HG03439 (cell line): ENCODE results near the gene SDC4.
A peak's percentile ranks its signal among the peaks of the same experiment; 100 is the strongest.

Source experiments
- ATAC-seq: cut with Tn5 transposase; IDR thresholded peaks from one replicate; pipeline ENCODE4 v1.9.1; 2021; ENCODE audit warnings: mild to moderate bottlenecking, moderate library complexity; ENCODE audit not compliant: unreplicated experiment

SDC4 gene, protein sequence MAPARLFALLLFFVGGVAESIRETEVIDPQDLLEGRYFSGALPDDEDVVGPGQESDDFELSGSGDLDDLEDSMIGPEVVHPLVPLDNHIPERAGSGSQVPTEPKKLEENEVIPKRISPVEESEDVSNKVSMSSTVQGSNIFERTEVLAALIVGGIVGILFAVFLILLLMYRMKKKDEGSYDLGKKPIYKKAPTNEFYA

DNA sequence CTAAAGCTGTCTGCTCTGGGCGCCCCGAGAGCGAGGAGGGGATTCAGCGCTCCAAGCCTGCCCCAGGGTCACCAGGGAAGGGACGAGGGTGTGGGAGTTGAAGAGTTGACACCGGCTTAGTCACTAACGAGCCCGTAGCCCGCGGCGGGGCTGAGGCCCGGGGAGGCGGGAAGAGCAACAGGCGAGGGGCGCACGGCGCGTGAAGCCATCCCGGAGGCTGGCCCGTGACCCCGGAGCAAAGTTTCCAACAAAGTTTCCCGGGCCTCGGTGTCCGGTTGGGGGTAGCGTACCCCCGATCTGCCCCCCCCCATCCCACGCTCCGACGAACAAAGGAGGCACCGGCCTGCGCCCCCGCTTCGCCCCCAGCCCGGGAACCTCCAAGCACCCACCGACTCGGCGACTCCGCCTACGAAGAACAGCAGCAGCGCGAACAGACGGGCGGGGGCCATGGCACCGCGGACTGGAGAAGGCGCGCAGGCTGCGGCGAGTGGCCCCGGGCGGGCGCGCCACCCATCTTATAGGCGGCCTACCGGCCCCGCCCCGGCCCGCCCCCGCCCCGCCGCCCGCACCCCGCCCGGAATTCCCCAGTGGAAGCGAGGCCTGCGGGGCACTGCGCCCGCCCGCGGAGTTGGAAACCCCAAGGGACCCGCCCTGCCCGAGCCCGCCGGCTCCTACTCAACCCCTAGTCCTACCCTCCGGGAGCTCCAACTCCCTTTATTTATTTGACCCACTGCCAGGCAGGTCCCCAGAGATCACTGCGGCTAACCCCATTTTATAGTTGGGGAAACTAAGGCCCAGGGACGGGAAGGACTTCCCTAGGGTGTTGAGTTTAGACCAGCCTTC lies at the start of gene SDC4:
Gene SDC4 (minus strand): TSS at position 489 of the 843 bp plus-strand sequence. CDS start 40 bp downstream, at position 449.
- no peak for ATAC-seq

DNA sequence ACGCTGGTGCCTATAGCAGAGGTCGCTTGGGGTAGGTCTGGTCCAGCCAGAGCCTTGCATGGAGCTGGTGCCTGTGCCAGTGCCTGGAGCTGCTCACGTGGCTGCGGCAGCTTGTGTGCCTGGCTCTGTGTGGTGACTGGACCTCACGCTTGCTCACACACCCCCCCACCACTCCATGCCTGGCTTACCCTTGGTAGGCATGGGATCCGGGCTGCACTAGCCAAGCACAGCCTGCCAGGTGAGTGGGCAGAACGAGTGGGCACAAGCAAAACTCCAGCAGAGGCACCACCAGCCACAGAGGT lies 46.8 kb upstream of the SDC4 start:
- no peak for ATAC-seq

DNA sequence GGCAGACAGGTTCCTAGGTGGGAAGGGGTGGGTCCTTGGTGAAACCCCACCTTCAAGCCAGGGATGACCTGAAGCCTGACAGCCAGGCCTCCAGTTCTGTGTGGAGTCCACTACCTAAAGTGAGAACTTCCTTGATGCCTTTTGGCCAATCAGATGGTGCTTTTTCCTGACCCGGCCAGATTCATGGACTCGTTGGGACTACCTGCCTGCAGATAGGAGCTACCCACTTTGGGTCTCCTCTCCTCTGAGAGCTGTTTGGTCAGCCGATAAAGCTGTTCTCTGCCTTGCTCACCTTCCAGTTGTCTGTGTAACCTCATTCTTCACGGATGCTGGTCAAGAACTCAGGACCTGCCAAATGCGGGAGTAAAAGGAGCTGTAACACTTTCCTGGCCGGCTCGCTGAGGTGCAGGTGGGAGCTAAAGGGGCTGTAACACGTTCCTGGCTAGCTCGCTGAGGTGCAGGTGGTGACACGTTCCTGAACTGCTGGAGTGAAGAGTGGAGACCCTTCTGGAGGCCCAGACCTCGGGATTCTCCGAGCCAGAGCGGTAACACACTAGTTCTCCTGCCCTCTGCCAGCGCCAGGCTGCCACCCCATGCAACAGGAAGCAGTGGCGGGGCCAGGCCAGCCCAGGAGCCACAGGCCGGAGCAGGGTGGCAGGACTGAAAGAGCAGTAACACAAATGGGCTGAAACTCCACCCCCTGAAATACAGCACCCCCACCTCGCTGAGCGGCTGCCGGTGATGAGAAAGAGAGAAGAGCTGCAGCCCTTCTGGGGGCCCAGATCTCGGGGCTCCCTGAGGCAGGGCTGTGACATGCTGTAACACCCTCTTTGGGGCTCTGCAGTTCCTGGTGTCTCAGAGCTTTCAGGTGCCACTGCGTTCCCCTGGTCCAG lies 46.2 kb upstream of the SDC4 start:
- ATAC-seq = no peak

DNA sequence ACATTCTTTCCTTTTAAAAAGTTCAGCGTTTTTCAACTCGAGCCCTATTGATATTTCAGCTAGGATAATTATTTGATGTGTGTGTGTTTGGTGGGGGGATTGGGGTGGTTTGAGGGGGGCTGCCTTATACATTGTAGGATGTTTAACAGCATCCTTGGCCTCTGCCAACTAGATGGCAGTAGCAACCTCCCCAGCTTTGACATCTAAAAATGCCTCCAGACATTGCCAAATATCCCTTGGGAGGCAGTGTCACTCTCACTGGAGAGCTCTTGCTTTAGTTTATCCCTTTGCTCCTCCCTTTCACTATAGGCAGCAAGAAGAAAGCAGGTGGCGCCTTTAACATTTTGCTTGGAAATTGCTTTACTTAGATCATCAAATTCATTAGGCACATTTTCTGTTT lies 44.5 kb upstream of the SDC4 start:
- ATAC-seq = no peak

DNA sequence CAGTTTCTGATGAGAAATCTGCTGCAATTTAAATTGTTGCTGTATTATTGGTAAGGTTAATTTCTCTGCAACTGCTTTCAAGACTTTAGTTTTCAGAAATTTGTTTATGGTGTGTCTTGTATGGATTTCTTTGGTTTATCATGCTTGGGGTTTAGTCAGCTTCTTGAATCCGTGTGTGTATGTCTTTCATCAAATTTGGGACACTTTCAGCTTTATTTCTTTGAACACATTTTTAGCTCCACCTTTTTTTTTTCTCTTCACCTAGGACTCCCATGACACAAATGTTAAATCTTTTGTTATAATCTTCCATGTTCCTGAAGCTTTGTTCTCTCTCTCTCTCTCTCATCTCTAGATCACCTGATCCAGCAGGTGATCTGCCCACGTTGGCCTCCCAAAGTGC lies 43.3 kb upstream of the SDC4 start:
- ATAC-seq = no peak

DNA sequence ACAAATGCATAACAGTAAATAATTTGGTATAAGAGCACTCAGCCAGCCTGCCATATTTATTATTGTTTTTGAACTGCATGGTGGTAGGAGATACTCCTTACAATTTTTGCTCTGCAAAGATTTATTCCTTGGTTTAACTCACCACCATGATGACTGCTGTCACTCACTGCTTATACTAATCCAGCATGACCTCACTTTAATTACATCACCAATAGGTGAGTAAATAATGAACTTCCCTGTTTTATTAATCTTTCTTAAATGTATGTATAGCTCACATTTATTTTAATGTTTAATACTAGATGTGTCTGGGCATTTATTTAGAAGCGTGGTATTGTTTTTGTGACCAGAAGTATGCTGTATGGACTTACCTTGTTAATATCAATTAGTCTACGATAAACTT lies 42.7 kb upstream of the SDC4 start:
- no peak for ATAC-seq

DNA sequence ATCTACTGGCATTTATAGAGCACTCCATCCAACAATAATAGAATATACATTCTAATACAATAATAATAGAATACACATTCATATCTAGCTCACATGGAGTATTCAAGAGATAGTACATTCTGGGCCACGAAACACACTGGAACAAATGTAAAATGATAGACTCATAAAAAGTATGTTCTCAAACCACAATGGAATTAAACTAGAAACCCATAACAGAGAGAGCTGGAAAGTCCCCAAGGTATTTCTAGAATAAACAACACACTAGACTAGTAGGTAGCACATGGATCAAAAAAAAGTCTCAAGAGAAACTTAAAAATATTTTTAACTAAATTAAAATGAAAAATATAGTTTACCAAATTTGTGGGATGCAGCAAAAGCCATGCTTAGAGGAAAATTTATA lies 39.0 kb upstream of the SDC4 start:
- ATAC-seq = no peak

DNA sequence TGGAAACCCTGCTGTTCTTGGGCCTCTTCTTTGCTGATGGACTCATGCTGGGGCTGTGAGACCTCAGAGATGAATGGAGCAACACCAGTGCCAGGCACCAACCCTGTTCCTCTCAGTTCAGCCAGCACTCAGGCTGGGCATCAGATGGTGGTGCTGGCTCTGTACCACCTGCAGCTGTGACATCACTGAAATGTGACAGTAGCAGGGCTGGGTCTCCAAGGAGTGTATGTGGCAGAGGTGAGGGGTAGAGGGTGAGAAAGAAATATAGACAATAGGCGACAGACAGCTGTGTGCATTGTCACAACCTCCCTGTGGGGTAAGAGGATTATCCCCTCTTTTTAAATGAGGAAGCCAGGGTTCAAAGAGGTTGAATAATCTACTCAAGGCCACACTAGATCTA lies 30.0 kb upstream of the SDC4 start, which contains the start of gene TP53TG5:
Gene TP53TG5 (minus strand): TSS at position 135 of the 400 bp plus-strand sequence. CDS start 89 bp downstream, at position 46.
- no peak for ATAC-seq

DNA sequence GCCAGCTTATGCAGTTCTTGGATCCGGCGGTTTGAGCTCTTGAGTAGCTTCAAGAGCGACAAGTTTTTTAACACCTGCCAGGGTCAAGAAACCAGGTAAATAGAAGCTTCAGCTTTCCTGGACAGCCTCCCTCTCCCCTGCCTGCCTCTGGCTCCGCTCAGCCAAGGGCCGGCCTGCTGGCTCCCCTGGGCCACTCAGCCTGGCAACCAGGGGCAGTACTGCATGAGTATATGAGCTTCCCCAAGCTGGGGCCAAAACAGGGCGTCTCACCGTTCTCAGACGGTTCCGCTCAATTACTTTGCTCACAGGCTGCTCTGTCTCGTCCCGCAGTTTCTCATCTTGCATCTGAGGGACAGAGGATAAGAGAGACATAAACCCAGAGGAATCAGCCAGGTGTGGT lies 29.0 kb upstream of the SDC4 start:
- ATAC-seq = no peak

DNA sequence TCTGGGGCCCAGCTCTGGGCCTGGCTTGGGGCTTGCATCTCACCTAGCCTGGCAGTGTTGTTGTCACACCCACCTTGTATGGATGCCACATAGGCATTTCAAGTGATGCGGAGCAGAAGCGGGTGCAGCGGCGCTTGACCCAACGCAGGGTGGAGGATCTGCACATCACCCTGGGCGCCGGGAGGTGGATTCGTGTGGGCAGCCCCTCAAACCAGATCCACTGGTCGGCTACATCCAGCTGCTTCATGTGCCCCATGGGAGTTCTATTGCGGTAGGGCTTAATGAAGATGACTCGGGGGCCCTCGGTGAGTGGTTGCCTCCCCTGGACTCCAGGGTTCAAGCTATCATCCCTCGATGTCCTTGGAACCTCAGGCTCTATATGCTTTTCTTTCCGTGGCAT lies 26.7 kb upstream of the SDC4 start:
- ATAC-seq = no peak

DNA sequence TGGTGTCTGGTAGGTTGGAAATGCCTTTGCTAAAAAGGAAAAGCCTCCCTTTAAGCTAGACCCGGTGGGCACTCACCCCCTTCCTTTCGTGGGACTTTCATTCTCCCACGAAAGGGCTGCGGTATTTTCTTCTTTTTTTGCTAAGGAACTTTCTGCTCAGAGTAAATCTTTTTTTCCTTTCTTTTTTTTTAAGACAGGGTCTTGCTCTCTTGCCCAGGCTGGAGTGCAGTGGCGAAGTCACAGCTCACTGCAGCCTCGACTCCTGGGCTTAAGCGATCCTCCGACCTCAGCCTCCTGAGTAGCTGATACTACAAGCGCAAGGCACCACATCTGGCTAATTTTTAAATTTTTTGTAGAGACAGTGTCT lies 25.9 kb upstream of the SDC4 start:
- no peak for ATAC-seq

DNA sequence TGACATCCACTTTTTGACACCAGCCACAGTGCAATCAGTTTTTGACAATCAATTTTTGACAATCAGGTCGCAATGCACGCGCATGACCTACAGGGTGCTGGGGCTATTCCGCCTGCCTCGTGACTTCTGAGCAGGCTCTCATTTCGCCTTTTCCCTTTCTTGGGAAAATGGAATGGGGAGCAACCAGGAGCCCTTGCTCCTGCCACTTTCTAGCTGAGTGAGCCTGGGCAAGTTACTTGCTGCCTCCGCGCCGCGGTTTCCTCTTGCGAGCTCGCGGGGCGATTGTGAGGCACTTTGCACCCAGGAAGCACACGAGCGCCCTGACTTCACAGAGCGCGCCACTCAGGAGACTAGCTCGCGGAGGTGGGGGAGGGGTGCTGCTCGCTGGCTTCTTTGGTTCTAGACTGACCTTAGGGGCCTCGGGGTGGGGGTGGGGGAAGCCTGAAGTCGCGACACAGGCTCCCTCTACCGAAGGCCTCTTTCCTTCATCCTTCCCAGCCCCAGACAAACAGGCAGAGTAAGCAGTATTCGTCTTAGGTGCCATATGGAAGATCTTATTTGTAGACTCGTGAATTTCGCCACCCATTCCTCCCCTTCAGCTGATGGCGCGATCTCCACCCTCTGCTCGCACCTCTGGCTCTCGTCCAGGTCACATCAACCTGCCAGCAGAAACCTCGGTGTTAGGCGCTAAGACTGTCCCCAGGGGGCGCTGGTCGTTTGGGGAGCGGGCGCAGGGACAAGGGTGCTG lies 25.3 kb upstream of the SDC4 start:
- peak; percentile 63 for ATAC-seq

DNA sequence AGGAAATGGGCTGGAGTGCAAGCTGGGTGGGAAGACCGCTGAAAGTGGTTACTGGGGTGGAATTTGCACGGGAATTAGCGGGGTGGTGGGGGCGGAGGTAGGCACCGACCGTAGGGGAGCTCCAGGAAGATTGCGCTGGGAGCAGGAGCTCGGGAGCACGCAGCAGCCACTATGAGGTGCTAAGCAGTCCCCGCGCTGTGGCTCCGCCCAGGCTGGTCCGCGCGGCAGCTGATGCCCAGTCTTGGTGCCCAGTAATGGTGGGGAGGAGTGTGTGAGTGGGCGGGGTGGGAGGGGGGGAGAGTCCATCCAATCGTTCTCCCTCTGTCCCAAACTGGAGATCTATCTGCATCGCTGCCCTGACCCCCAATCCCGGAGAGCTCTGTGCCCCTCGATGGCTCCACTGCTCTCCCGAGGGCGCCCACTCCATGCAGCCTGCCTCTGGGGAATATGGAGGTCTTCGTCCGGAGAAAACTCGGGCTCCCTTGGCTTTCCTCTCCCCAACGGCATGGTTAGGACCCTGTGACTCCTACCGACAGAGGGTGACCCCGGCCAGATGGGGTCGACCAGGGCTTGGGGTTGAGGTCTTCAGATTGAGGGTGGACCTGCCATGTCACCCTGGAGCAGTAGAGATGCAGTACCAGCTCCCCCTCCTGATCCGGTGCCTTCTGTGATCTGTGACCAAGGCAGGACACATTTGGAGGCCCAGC lies 24.6 kb upstream of the SDC4 start:
- no peak for ATAC-seq

DNA sequence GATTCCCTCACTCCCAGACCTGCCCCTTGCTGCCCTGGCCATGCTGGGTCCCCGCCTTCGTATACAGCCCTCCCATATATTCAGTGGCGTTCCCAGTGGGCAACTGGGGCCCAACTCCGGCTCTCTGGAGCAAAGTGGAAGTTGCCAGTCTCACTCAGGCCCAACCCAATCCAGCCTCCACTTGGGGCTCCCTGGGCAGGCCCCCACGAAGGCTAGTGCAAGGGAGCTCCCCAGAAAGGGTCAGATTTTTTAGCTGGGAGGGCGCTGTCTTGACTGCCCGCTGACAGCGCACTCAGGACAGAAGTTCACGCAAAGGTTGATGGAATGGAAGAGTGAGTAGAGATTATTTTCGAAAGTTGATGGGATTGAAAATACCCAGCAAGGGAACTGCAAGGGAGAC lies 24.0 kb upstream of the SDC4 start:
- no peak for ATAC-seq

DNA sequence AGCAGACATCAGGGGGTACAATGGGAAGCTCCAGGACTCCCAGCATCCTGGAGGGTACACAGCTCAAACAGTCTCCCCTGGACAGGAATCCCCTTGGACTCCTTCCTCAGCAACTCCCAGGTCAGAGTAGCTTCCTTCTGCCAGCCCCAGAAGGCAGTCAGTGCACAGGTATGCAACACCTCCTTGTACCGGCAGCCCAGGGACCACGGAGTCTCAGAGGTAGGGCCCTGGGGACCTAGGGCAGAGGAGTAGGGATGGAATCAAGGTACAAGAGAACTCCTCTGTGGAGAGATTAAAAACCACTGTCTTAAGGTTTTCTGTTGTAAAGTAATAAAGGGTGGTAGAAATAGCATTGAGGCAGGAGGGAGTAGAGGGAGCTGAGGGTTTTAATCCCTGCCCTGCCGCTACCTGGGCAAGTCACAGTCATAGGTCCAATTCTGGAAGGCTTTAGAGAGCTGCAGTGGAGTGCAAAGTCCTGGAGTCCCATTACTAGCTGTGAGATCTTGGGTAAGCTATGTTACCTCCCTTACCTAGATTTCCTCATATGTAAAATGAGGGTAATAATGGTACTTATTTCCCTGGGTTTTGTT lies 22.4 kb upstream of the SDC4 start:
- no peak for ATAC-seq

DNA sequence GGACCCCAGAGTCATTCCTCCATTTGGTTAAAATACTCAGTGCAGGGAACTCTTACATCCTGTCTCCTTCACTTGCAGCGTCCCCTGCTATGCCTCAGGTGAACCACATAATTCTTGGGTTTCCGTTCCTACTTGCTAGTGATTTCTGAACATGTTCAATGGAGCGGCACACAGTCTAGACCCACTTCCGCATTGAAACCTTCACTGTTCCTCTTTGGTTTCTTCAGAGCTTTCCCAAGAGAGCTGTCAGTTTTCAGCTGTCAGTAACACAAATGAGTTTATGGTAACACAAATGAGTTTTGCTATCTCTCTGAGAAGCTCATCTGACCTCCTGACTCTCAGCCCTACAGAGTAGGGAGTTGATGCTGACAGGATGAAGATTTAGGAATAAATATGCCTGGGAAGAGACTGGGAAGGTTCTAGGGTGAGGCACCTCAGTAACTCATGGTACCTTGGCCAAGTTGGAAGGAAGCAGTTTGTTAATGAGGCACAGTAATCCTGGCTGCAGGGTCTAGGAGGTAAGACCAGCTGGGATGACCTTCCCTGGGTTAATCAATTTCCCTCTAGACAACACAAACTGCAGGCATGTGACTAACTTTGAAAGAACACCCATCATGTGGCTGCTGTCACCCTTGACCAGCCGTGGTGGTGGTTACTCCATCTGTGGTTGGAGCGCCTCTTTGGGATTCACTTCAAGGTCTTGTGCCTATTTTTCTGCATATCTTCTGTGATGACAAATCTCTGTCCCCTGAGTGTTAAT lies 20.2 kb upstream of the SDC4 start:
- ATAC-seq = peak; percentile 74

DNA sequence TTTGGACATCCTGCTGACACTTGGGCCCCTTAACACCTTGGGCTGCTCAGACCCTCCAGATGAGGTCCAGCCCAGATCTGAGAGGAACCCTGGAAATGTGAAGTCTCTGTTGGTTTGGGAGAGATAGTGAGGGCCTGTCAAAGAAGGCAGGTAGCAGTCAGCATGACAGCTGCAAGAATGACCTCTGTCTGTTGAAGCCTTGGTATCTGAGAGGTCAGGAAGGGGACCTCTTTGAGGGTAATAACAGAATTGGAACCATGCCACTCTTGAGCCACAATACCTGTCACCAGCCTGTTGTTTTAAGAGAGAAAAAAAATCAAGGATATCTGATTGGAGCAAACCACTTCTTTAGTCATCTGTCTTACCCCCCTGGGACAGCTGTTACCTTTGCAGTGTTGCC lies 18.9 kb upstream of the SDC4 start:
- no peak for ATAC-seq

DNA sequence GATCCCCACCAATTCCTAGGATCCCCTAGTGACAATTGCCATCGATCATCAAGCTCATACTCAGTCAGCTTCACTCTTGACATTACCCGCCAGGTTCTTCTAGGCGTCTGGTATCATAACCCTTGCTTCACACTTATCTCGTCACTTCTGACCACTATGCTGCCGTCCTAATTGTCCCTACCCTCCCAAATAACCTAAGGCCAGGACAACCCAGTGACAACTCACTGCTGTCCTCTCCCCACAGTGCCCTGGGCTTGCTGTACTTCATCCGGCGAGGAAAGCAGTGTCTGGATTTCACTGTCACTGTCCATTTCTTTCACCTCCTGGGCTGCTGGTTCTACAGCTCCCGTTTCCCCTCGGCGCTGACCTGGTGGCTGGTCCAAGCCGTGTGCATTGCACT lies 18.4 kb upstream of the SDC4 start:
- ATAC-seq = no peak

DNA sequence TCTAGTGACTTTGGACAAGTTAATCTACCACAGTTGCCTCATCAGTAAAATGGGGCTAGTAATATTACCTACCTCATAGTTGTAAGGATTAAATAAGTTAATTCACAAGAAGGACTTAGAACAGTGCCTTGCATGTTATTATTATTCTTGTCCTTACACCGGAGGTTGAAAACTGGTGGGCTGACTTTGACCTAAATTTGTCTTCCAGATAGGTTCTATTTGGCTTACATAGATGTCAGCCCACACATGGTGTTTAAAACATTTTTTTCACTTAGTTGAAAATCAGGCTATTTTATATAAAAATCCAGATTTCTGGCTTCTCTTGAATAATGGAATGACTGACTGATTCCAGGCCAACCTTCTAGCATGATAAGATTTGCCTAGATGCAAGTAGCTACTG lies 18.0 kb upstream of the SDC4 start:
- no peak for ATAC-seq
